ENCODE results near the gene PIK3R3. TPM values are rescaled to one million over a fixed set of nuclear protein-coding genes. Genes with fewer than 3 reads are reported as not detected.

The PIK3R3 gene
- total RNA-seq = 0.50 and 0.88 TPM in 2 replicates

GRCh38 chr1:46132529-46133180 lies at the start of gene PIK3R3:
PIK3R3 (minus strand) TSS chr1:46132629; CDS start chr1:46131952, 677 bp downstream.

GRCh38 chr1:46176211-46176865 lies 43.9 kb upstream of the PIK3R3 start, which contains the start of gene P3R3URF:
P3R3URF (minus strand) TSS chr1:46176488; CDS start chr1:46176471, 17 bp downstream.

GRCh38 chr1:46174448-46175231 lies 42.2 kb upstream of the PIK3R3 start, which contains the start of gene TSPAN1:
TSPAN1 (plus strand) TSS chr1:46175087; CDS start chr1:46181108, 6,021 bp downstream.

Other genes with a start within 250 kb of the PIK3R3 start
- gene TSPAN1, start 42.5 kb upstream of the PIK3R3 start, total RNA-seq = 0.29 TPM in 1 of 2 replicates, not detected in the other
- not detected in 2 replicates for gene P3R3URF, start 43.9 kb upstream of the PIK3R3 start, total RNA-seq
- gene POMGNT1, start 65.8 kb upstream of the PIK3R3 start, total RNA-seq = 22.8 and 27.2 TPM in 2 replicates
- gene LURAP1, start 70.7 kb upstream of the PIK3R3 start, total RNA-seq = 2.4 and 2.5 TPM in 2 replicates
- 0.62 and 1.1 TPM in 2 replicates for gene RAD54L, start 115.1 kb upstream of the PIK3R3 start, total RNA-seq
- gene LRRC41, start 171.0 kb upstream of the PIK3R3 start, total RNA-seq = 66.5 and 73.8 TPM in 2 replicates
- gene UQCRH, start 171.1 kb upstream of the PIK3R3 start, total RNA-seq = 329 and 360 TPM in 2 replicates
- 11.6 and 13.5 TPM in 2 replicates for gene NSUN4, start 208.2 kb upstream of the PIK3R3 start, total RNA-seq

Data from cardiac ventricle fibroblast (primary cell).